CD4-positive, alpha-beta T cell treated with Interferon alpha-2 for 1 hour (primary cell): ENCODE data around the gene TMEM45B.
A peak's percentile ranks its signal among the peaks of the same experiment; 100 is the strongest.
"Not testable (repeated sequence)": the region's sequence is repeated elsewhere in the genome, so short reads cannot be mapped to it uniquely, and the experiment has no call there.

ENCODE experiments used
- DNase-seq, 2 donors: peaks; one replicate each; pipeline ENCODE4 v3.0.0-alpha.2; 2020 to 2022

Gene TMEM45B

DNA sequence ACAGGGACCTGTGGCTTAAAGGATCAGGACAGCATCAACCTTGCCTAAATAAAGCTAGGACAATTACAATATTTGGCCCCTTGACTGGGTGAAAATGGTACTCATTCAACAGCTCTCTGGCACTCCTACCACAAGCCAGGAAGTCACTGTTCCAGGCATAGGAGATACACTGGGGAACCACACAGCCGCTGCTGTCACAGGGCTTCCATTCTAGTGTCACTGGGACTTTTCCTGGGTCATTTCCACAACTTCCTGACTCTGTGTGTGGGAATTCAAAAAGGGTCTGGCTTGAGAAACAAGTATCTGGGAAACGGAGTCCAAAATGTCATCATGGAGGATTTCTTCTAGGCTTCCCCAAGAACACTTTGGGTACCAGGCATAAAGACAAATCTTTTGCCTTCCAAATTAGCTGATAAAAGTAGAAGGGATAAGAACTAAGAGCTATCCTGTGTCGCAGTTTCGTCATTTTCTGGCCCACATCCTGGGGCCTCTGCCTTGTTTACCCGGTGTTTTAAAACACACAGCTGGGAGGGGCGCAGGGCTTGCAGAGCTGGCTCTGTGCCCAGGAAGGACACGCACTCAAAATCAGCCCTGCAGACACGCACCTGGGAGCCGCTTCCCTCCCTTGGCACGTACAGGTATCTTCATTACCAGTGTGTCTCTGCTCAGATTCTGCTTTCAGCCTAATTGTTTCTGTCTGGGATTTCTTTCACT is 38.0 kb downstream of the TMEM45B start:
- peak; percentile 61 to 71 for DNase-seq

DNA sequence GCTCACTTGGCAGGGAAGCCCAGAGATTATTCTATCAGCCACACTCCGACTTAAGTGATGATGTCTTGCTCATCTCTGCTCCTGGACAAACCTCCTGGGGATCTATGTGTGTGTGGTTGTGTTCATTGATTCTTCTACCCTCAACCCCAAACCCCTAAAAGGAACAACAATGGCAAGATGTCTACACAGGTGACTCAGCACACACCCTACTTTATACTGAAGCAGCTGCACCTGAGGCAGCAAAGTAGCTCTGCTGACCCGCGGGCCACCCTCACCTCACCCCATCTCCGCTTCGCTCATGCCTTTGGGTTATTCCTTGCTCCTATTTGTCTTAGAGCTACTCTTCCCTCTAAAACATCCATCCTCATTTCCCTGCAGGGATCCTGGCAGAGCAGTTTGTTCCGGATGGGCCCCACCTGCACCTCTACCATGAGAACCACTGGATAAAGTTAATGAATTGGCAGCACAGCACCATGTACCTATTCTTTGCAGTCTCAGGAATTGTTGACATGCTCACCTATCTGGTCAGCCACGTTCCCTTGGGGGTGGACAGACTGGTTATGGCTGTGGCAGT is 38.7 kb downstream of the TMEM45B start:
- DNase-seq = no peak

DNA sequence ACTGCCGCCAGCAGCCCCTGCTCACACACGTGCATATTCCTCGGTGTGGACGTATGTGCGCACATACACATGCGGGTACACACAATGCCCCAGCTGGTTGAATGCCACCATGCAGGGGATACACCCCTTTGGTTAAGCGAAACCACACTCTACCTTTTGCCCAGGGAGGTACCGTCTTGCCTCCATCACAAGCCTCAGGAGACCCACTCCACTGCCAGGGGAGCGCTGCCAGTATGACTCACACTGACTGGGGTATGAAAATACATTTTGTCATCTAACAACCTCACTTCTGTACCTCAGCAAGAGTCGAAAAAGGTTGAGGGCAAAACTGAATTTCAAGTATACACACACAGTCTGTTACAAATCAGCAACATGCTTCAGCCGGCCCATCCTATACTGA is 39.4 kb downstream of the TMEM45B start:
- DNase-seq = no peak

DNA sequence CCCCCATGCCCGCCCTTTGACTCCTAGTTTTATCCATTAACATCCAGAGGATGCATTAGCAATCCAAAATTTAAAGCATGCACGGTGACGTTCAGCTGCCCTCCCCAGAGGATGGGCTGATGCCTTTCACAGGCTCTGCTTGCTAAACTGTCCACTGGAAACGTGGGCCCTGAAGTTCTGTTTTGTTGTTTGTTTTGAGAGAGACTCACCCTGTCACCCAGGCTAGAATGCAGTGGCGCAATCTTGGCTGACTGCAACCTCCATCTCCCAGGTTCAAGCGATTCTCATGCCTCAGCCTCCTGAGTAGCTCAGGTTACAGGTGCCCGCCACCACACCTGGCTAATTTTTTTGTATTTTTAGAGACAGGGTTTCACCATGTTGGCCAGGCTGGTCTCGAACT is 40.4 kb downstream of the TMEM45B start:
- no peak for DNase-seq

DNA sequence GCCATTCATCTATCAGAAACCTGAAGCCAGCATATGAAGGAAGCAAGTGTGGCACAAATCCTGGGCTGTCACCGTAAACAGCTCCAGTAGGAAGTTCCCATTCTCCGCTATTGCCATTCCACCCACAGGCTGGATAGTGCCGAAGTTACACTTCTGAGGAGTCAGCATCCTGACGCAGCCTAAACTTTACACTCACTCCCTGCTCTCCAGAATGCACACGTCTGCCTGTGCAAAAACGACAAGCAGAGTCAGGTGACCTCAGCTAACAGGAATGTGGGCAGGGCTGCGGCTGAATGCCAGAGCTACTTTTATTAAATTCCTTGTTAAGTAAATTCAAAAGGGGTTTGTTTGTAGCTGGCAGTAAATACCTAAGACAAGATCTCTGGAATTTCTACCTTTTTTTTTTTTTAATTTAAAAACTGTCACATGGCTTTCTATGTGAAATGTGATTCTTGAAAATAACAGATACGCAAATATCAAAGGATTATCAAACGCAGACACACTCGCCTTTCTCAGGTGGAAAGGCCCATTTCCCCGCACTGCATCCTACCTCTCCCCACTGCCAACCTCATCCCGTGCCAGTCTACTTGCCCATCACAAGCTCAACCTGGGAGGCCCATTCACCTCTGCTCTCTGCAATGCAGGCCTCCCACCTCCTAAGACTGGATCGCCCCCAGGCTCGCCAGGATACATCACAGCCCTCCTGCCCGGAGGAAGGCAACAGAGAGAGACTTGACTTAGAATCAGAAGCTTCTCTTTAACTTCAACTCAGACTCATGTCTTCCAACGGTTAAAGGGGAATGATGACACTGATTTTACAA is 46.3 kb downstream of the TMEM45B start:
- no peak for DNase-seq

DNA sequence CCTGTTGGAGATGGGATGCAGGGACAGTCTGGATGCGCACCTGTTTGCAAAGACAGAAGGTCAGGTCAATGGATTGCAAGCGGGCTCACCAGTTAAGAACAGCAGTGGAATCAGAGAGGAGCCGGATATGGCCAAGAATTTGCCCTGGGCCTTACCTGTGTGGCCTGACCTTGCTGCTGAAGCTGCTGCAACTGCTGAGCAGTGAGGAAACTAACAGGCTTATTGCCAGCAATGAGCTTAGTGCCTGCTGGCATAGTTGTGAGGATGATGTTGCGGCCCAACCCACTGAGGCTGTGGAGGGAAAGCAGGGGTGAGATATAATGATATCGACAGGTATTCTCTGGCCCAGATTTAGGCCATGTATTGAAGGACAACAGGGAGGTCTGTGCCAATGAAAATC is 49.2 kb downstream of the TMEM45B start:
- no peak for DNase-seq

DNA sequence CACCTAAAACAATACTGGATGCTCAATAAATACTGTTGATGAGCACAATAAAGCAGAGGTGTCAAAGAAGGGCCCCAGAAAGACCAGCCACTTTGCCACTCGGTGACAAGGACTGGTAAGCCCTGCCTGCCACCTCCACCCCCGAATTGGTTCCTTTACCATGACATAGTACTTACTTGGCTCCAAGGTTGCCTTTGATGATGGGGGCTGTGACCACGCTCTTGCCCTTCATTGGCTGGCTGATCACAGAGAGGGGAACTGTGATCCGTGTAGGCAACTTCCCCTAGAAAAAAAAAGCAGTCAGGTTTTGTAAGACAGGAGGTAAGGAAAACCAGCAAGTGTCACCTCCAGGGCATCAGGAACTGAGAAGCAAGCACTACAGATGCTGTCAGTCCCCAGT is 50.1 kb downstream of the TMEM45B start:
- no peak for DNase-seq

DNA sequence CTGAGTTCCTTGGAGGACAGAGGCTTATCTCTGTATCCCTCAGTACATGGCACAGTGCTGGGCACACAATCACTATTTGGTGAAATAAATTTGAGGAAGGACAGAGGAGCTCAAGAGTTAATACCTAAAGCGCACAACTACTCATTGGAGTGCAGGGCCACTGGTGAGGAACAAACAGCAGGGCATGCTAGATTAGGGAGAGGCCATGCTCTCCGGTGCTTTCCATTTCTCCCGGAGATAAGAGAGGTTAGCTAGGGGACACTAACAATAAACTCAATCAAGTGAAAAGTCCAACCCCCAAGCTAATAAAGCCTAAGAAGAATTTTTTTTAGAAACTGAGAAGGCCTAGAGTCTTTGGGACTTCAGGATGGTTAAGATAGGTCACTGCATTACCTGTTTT is 50.7 kb downstream of the TMEM45B start:
- no peak for DNase-seq

DNA sequence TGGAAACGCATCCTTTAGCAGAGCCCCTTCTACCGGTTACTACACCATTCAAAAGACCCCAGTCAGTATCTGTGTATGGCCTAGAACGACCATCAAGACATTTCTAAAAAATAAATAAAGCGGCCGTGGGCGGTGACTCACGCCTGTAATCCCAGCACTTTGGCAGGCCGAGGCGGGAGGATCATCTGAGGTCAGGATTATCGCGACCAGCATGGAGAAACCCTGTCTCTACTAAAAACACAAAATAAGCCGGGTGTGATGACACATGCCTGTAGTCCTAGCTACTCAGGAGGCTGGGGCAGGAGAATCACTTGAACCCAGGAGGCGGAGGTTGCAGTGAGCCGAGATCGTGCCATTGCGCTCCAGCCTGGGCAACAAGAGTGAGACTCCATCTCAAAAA is 53.0 kb downstream of the TMEM45B start:
- DNase-seq = not testable (repeated sequence)

DNA sequence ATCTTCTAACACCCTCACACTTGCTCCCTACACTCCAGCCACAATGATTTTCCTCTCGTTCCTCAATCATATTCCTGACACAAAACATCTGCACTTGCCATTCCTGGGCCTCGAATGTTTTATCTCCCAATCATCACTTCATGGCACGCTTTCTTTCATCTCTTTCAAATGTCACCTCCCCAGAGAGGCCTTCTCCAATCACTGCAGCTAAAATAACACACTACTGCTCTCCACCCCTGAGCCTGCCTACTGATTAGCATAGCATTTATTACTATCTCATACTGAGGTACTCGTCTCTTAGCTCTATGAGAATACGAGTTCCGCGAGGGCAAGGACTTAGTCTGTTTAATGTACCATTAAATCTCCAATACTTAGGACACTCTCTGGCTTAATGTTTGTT is 56.3 kb downstream of the TMEM45B start:
- no peak for DNase-seq

DNA sequence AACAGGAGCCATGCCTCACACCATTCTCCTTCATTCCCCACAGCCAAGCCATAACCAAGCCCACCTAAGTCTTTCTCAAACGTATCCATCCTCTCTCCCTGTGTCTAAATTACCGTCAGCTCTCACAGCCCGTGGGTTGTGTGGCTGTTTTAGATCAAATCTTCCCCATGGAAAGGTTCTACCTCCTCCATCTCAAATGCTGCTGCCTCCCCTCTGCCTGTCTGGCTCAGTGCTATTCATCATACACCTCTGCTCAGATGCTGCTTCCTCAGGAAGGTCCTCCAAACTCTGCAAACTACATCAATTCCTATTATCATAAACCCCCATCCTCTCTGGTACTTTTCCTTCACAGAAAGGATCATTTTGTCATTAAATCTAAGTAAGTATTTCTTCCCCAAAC is 64.7 kb downstream of the TMEM45B start:
- no peak for DNase-seq

DNA sequence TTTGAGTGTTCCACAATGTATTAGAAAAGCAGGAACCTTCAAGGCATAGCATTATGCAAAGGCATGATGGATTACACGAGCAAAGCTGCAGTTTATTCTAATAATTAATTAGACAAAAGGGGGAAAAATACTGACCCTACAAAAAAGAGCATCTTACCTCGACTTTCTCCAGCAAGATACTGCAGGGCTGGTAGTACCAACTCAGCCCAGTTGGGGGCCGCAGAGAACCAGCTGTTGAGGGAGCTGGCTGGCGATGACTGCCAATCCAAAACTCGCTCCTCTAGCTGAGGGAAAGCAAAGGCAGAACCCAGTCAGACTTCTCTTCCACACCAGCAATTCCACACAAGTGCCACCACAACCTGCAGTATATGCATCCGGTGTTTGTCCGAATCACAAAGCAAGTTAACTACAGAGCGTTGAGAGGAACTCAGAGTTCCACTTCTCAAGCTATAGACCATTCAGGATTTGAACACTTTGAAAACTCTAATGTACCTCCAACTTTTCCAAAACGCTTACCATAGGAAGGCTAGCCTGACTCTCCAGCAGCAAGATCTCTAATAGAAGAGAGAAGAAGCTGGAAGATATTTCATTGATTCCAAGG is 66.0 kb downstream of the TMEM45B start:
- DNase-seq = peak in 1 of 2 donors; percentile 32

DNA sequence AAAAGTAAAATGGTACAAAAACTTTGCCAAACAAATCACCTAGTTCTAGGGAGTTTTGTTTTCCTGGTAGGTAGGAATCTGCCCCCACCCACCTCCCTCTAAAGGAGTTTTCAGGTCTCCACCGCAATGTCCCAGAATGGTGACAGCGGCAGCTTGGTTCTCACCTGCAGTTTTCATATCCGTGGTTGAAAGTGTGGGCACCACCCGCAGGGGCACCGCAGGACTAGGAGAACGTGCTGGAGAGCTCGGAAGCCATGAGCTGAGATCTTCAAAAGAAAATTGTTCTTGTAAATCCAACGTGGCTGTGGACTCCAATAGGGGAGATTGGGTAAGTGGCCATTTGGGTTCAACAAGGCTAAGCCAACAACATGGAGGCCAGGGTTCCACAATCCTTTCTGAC is 68.9 kb downstream of the TMEM45B start:
- DNase-seq = no peak

DNA sequence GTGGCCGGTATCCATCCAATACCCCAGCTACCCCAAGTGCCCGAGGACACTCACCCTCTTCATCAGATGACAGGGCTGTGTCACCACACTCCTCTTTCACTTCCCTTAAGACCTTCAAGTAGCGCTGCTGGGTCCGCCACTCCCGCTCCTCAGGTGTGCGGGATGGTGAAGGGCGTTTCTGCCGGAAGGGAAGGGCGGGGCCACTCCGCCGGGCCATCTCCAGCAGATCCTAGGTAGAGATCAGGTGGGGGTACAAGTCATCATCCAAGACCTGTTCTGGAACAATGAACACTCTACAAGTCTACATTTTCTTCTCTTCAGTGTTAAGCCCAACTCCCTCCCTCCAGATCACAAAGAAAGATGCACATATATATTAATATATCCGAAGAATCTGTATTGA is 69.7 kb downstream of the TMEM45B start:
- DNase-seq = no peak

DNA sequence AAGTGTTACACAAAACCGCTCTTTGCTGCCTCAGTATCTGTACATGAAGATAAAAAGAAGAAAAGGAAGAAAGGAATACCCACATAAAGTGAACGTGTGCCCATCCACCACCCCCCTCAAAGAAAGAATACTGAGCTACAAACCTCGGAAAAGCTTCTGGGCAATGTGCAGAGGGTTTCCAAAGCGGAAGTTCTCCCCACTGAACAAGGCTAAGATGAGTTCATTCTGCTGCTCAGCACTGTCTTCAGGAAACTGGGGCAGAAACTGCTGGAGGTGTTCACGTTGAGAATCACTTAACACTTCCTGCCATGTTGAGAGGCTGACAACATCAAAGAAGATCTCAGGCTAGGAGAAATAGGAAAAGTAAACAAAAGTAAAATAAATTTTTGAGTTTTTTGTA is 72.8 kb downstream of the TMEM45B start:
- DNase-seq = peak in 1 of 2 donors; percentile 35

DNA sequence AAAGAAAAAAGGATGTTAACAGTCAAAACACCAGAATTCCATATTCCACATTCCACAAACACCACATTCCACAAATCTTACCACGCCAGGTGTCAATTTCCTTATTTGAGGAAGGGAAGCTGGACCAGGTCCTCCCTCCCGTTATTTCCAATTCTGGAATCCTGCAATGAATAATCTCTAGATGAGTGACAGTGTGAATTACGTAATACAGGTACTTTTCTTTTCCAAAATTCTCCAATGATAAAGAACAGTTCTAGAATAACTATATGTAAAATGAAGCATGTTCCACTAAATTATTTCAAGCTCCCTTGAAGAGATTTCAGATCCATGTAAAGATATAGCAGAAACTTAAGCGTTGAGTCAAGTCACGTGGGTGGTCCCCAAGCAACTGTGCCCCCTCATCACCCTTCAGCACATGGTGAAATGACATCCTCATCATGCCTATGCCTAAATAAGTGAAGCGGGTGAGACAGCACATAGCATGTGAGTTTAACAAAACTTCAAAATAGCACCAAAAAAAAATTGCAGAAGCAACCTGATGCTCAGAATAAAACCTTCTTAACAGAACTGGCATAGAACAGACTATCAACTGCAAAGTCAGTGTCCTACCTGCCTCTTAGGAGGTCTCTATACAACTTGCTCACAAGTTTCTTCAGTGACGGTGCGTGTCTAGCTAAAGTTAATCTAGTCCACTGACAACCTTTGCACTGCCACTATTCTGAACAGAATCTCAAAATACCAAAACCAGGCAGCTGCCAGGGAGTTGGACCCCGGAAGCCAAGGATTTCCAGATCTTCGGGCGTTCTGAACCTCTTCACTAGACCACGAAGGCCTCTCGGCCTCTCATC is 78.9 kb downstream of the TMEM45B start:
- peak in 1 of 2 donors; percentile 2 for DNase-seq

DNA sequence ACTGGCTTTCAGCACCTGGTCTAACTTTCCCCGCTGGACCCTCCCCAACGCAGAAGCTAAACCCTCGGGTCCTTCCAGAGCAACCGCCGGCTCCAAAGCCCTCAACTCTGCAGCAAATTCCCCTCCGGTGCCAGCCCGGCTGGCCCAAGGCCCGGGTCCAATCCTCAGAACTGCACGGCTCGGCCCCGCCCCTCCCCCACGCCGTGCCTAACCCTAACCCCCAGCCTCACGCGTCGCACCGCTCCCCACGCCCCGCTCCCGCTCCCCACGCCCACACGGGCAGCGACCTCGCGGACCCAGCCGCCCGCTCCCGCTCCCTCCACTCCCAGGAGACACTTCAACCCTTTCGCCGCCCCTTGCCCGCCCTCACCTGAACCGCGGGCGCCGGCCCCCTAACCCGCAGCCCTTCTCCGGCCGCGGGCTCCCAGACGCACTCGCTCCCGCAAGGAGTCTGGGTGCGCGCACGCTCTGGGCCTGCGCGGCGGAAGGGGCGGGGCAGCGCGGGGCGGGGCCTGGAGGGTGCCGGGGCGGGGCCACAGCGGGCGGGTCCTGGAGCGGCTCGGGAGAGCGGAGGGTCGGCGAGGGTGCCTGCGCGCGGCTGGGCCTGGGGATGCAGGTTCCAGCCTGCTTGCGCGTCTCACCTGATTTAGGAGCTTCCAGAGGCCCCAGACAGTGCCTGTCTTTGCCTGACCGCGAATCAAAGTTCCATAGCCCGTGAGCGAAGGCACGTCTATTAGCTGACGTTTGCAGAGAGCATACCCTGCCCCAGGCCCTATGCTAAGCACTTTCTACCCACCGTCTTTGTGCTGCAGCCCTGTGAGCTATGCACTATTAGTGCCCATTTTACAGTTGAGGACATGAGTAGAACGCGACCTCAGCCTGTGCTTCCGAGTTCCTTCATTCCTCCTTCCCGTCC is 79.7 kb downstream of the TMEM45B start, which contains the start of gene NFRKB:
TSS of gene NFRKB (minus strand) at position 453 of the 916 bp plus-strand sequence. CDS start 2,729 bp downstream, outside the sequence.
- peak; percentile 83 to 90 for DNase-seq

DNA sequence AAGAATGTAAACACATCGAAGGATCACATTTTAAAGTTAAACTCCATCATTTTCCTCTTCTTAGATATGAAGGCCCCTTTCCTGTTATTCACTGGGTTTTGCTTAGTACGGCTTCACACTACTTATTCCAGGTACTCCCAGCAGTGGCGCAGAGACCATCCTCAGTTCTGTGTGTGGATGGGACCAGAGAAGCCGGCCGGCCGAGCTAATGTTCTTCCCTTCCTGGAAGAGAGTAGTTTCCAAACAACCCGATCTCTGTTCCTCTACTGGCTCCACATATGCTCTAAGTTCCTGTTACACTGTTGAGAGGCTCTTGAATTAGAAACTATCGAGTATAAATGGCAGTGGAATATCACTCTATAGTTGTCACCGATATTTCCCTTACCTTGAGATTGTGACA is 80.4 kb downstream of the TMEM45B start:
- DNase-seq = no peak

DNA sequence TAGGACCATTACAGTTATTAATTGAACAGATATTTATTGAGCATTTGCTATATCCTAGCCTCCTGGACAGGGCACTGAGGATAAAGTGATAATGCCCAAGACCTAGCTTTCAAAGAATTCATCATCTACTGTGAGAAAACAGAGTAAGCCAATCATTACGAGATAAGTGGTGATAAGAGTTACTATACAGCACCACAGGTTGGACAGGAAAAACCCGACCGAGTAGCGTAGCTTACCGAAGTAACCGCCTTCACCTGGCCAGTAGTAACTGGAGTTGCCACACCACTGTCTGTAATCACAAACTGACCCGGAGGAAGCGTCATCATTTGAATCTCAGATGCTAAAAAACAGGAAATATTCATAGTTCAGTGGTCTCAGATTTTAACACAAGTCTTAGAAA is 89.8 kb downstream of the TMEM45B start:
- no peak for DNase-seq
